Dedifferentiated amniotic fluid mesenchymal stem cell (primary cell): ENCODE data around the gene GTPBP10.

ENCODE experiments used
- DNase-seq: peaks from one replicate; pipeline ENCODE4 v3.0.0-alpha.2; 2016; ENCODE audit errors: extremely low spot score

The GTPBP10 gene

GRCh38 chr7:90433221-90433620 lies 86.7 kb downstream of the GTPBP10 start:
- DNase-seq = no peak
